Activated naive CD4-positive, alpha-beta T cell (primary cell): ENCODE results near the gene CIITA.
"Not testable (repeated sequence)": the region's sequence is repeated elsewhere in the genome, so short reads cannot be mapped to it uniquely, and the experiment has no call there.

Experiments
- DNase-seq, 4 experiments: peaks; one replicate each; lab custom pipeline; 2025; lab: John Stamatoyannopoulos, UW

Gene CIITA, protein sequence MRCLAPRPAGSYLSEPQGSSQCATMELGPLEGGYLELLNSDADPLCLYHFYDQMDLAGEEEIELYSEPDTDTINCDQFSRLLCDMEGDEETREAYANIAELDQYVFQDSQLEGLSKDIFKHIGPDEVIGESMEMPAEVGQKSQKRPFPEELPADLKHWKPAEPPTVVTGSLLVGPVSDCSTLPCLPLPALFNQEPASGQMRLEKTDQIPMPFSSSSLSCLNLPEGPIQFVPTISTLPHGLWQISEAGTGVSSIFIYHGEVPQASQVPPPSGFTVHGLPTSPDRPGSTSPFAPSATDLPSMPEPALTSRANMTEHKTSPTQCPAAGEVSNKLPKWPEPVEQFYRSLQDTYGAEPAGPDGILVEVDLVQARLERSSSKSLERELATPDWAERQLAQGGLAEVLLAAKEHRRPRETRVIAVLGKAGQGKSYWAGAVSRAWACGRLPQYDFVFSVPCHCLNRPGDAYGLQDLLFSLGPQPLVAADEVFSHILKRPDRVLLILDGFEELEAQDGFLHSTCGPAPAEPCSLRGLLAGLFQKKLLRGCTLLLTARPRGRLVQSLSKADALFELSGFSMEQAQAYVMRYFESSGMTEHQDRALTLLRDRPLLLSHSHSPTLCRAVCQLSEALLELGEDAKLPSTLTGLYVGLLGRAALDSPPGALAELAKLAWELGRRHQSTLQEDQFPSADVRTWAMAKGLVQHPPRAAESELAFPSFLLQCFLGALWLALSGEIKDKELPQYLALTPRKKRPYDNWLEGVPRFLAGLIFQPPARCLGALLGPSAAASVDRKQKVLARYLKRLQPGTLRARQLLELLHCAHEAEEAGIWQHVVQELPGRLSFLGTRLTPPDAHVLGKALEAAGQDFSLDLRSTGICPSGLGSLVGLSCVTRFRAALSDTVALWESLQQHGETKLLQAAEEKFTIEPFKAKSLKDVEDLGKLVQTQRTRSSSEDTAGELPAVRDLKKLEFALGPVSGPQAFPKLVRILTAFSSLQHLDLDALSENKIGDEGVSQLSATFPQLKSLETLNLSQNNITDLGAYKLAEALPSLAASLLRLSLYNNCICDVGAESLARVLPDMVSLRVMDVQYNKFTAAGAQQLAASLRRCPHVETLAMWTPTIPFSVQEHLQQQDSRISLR

DNA sequence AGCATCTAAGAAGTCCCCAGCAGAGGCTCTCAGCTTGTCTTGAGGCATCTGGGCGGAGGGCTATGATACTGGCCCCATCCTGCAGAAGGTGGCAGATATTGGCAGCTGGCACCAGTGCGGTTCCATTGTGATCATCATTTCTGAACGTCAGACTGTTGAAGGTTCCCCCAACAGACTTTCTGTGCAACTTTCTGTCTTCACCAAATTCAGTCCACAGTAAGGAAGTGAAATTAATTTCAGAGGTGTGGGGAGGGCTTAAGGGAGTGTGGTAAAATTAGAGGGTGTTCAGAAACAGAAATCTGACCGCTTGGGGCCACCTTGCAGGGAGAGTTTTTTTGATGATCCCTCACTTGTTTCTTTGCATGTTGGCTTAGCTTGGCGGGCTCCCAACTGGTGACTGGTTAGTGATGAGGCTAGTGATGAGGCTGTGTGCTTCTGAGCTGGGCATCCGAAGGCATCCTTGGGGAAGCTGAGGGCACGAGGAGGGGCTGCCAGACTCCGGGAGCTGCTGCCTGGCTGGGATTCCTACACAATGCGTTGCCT lies at the start of gene CIITA:
Gene CIITA, plus strand, starts transcription at position 404 of the 543 bp plus-strand sequence. Its CDS starts 129 bp downstream, at position 533.
- no peak for DNase-seq

DNA sequence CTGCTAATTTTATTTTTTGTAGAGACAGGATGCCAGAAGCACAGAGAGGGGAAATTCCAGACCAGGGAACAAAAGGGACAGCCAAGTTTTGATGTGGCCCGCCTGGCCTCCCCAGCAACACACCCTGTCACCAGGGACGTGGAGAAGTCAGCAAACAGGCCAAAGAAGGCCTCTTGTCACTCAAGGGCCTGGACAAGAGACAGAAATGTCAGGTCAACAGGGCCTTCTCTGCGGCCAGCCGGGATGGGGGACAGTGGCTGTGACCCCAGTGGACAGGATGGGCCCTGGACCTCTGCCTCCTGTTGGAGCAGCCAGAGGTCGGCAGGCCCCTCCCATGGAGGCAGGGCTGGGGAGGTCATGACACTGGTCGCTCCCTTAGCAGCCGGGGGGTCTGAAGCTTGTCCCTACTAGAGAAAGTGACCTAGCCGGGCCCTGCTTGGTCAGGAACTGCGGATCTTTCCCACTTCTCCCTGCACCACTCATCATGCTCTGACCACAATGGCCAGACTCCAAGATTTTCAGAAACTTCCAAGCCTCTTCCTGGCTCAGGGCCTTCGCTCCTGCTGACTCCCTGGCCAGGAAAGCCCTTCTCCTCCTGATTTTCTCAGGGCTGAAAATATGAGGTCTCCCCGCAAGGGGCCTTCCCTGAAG lies 49.2 kb upstream of the CIITA start:
- no peak for DNase-seq

DNA sequence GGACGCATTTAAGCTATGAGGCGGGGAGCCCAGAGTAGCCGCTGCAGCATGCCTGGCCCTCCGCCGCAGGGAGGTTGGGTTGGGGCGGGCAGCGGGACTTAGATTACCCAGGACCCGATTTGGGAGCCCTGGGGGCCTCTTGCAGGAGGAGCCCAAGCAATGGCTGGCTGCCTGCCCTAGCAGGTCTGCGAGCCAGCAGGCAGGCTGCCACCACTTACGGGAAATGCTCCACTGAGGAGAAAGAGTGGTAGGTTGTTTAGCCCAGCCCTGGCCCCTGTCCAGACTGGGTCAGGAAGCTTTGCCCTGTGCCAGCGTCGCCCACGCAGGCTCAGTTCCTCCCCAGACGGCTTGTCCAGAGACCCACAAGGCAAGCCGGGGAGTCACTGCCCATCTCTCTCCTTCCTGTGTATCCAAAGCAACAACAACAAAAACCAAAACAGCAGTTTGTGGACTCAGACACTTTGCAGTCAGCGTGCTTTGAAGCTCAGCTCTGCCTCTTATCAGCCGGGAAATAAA lies 48.1 kb upstream of the CIITA start:
- no peak for DNase-seq

DNA sequence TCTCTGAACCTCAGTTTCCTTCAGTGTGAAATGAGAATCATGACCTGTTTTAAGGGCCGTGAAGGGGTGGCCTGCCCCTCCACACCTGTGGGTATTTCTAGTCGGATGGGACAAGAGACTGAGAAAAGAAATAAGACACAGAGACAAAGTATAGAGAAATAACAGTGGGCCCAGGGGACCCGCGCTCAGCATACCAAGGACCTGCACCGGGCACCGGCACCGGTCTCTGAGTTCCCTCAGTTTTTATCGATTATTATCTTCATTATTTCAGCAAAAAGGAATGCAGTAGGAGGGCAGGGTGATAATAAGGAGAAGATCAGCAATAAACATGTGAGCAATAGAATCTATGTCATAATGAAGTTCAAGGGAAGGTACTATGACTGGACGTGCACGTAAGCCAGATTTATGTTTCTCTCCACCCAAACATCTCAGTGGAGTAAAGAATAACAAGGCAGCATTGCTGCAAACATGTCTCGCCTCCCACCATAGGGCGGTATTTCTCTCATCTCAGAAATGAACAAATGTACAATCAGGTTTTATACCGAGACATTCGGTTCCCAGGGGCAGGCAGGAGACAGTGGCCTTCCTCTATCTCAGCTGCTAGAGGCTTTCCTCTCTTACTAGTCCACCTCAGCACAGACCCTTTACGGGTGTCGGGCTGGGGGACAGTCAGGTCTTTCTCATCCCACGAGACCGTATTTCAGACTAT lies 47.5 kb upstream of the CIITA start:
- DNase-seq, result not testable (repeated sequence)

DNA sequence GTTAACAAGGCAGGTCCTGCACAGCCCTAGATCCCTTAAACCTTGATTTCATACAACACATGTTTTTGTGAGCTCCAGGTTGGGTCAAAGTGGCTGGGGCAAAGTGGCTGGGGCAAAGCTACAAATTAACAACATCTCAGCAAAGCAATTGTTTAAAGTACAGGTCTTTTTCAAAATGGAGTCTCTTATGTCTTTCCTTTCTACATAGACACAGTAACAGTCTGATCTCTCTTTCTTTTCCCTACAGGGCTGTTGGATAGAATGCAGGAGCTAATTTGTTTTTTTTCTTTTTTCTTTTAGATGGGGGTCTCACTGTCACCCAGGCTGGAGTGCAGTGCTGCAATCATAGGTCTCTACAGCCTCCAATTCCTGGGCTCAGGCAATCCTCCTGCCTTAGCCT lies 46.8 kb upstream of the CIITA start:
- DNase-seq, result not testable (repeated sequence)

DNA sequence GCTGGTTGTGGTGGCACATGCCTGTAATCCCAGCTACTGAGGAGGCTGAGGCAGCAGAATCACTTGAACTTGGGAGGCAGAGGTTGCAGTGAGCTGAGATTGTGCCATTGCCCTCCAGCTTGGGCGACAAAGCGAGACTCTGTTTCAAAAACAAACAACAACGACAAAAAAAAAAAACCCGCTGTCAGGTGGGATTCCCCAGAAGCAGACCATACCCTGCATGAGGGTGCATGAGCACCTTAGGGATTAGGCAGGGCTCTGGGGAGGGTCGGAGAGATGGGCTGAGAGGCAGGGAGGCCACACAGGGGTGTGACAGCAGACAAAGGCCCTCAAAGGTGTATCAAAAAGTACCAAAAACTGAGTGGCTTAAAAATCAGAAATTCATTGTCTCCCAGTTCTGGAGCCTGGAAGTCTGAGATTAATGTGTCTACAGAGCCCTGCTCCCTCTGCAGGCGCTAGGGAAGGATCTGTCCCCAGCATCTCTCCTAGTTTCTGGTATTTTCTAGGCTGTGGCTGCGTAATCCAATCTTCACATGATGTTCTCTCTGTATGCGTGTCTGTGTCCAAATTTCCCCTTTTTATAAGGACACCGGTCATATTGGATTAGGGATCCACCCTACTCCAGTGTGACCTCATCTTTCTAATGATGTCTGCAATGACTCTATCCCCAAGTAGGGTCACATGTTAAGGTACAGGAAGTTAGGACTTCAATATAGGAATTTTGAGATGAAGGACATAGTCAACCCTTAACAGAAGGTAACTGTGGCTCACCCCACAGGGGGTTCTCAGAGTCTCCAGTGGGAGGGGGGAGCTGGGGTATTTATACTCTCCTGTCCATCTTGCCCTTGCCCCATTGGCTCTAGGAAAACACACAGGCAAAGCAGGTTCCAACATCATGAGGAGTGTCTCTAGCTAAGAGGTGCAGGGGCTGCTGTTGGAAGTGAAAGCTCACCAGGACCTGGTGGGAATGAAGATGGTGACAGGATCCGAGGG lies 44.8 kb upstream of the CIITA start:
- no peak for DNase-seq

DNA sequence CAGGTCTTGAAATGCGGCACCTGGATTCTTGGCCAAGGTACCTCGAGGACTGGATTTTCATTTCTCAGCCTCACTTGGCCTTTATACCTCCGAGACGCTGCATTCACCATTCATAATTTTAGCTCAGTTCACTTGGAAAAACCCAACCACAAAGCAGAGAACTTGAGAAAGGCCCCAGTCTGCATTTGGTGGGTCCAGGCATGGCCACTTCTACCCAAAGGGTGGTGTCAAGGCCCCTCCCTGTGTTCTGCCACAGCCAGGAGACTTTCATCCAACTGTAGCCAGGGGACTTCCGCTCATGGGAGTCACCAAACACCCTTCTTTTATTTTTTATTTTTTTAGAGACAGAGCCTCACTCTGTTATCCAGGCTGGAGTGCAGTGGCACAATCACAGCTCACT lies 43.7 kb upstream of the CIITA start:
- DNase-seq, result no peak

DNA sequence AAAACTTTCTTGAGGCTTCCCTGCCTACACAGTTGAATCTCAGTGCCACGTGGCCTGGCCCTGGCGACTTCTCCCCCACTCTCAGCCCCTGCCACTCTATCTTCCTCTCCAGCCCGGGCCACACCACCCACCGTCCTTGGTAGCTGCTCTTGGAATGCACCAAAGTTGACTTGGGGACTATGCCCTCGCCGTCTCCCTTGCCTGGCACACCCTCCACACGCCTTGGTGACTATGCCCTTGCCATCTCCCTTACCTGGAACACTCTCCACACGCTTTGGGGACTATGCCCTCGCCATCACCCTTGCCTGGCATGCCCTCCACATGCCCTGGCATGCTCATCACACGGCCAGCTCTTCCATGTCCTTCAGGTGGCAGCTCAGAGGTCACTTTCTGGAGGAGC lies 42.9 kb upstream of the CIITA start:
- no peak for DNase-seq

DNA sequence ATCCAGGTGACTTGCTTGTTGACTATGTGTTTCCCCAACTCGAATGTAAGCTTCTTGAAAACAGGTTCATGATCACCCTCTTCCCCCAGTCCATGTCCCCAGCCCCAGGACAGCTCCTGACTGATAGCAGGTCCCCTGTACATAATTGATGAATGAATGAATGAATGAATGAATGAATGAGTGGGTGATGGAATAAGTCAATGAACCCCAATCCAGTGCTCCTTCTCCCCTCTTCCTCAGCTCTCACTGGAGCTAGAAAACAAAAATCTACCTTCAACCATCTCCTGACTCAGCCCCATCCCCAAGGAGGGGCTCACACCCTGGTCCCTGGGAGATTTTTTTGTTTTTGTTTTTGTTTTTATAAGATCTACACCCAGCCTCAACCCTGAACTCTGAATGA lies 42.2 kb upstream of the CIITA start:
- no peak for DNase-seq

DNA sequence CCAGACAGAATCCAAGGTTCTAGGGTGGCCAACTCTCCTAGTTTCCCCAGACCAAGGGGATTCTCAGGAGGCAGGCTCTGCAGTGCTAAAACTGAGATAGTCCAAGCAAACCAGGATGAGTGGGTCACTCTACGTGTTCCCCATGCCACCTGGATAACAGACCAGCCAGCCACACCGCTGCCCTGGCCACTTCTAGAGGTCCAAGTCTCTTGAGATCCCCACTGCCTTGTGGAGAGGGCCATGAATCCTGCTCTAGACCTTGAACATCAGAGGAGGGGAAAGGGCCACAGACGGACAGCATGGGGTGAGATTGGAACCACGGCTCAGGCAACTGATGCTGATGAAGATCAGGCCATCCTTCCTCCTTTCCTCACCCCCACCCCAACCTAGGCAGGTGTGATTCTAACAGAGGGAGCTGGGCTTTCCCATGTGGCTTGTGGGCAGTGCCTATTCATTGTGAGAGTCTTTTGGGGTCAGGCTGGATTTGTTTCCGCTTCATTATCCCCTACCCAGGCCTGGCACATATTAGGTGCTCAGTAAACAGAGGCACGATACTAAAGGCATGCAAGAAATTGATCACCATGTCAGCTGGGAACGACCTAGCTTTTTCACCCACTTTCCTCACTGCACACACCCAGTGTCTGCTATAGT lies 41.6 kb upstream of the CIITA start:
- no peak for DNase-seq

DNA sequence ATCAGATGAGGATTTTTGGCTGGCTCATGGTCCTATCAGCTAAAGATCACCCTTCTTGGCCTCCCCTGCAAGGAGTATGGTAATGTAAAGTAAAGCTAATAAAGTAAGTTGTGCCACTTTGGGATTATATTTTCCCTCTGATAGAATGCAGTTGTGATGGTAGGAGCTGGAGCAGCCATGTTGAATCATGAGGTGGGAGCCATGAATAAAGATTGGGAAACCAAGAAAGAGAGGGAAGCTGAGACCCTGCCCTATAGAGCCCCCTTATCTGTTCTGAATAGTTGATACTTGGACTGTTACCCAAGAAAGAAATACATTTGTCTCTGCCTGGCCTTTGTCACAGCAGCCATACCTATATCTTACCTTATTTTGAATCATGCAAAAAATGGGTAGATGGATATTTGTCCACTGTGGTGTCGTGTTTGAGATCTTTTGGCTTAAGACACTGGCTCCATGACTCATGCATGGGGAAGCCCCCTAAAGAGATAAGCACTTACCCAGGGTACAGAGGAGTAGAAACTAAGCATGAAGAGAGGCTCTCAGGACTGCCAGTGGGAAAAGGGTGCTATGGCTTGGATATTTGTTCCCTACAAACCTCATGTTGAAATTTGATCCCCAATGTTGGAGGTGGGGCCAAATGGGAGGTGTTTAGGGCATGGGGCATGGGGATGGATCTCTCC lies 40.7 kb upstream of the CIITA start:
- no peak for DNase-seq

DNA sequence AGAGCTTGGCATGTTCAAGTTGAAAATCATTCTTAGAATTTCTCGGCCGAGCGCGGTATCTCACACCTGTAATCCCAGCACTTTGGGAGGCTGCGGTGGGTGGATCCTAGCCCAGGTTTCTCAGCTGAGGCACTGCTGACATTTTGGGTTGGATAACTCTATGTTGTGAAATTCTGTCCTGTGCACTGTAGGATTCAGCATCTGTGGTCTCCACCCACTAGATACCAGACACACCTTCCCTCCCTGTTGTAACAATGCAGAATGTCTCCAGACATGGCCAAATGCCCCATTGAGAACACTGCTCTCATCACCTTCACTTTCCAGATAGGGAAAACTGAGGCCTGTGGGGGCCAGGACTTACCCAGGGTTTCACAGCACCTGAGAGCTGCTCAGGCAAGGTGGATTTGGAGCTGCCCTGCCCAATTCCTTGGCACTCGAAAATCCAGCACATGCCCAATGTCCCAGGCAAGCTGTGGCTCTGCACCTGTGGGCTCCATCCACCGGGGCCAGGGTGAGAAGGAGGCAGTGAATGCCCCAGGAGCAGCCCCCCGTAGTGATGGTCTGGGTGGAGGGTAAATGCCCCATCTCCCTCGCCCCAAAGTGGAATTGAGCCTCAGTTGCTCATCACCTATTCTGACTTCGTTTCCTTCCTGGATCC lies 38.3 kb upstream of the CIITA start:
- DNase-seq, result no peak

DNA sequence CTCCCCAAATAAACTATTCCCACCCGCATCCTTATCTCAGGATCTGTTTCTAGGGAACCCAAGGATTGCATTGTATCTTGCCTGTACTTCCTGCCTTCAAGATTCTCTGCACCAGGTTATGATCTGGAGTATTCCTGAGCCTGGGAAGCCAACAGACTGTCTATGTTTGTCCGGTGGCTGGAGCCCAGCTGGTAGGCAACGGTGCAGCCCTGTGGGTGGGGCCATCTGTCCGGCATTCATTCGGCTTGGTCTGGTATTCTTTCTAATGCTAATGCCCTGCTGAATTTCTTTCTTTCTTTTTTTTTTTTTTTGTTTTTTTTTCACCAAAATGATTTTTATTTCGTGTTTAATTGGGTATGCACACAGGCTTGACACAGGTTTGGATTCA lies 37.7 kb upstream of the CIITA start:
- no peak for DNase-seq

DNA sequence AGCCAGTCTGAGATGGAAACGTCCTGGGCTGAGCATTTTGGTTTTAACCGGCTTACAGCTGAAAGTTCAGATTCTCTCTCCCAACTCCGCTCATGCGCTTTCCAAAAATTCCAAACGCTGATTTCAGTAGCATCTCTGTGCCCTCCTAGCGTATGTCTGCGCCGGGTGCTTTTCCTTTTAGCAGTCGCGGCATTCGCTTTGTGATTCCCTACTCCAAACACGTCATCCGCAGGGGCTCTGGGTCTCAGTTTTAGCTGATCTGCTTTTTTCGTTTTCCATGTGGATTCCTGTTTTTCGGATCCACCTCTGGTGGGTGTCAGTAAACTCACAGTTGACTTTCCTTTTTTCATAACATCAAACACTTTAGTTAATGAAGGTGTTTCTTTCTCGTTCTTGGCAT lies 36.3 kb upstream of the CIITA start:
- no peak for DNase-seq

DNA sequence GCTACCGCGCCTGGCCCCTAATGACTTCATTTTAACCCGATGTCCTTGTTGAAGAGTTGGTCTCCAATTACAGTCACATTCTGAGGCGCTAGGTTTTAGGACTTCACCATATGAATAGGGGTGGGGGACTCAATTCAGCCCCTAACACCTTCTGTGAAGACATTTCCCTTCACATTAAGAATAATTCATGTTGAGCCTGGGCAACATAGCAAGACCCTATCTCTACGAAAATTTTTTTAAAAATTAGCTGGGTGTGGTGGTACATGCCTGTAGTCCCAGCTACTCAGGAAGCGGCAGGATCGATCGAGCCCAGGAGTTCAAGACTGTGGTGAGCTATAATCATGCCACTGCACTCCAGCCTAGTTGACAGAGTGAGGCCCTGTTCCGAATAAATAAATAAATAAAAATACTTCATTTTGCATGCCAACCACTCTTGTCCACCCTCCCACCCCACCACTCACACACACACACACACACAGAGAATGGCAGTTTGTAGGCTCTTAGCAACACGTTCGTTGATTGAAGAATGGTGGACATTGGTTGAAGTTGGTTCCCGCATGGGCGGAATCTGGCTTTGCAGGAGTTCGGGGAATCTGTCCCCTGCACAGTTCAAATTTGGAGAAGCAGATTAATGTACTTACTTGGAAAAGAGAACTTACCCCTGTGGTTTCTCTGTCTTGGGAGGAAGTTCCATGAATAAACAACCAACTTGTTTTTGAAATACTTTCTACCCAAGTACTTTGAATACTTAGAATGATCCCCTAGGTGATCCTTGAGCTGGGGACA lies 30.6 kb upstream of the CIITA start:
- no peak for DNase-seq

DNA sequence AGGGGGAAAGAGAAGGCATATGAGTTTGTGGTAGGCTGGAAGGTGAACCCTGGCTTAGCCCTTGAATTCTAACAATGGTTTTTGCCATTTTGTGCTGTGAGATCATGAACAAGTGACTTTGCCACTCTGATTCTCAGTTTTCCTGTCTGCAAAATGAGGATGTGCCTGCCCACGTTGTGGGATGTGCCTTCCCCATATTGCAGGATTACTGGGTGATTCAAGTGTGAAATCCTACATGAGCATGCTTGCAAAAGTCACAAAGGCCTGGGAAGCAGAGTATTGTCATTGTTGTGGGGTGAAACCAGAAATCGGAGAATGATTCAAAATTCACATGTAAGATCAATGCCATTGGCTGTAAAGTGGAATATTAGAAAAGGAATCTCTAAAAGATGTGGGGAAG lies 29.8 kb upstream of the CIITA start:
- no peak for DNase-seq
